IMR-90 (cell line): ENCODE results near the gene SORBS1. TPM values are rescaled to one million over a fixed set of nuclear protein-coding genes. Genes with fewer than 3 reads are reported as not detected.
A peak's percentile ranks its signal among the peaks of the same experiment; 100 is the strongest.

ENCODE experiments used
- ATAC-seq: fragments of 200-7000 bp; cut with Tn5 transposase; 2 replicates; pipeline ENCODE4 v1.9.1; 2020; ENCODE audit warnings: low read depth, mild to moderate bottlenecking, moderate library complexity
- BruUV-seq: library from RNA; stranded (reverse); fragments of 400-500 nt; replicated peaks from 2 replicates; lab custom pipeline; 2021; lab: Mats Ljungman, UMichigan
- CTCF ChIA-PET: fragments of 300-600 bp; formaldehyde crosslinking; extraction: SDS; loops from one replicate; lab custom pipeline; 2021; ENCODE audit warnings: antibody characterized with exemption; lab: Yijun Ruan, JAX
- POLR2A ChIA-PET: fragments of 300-600 bp; sonication (Branson Sonifier 250); formaldehyde crosslinking; loops from one replicate; lab custom pipeline; 2022; ENCODE audit warnings: antibody characterized with exemption; ENCODE audit not compliant: unreplicated experiment; lab: Charles Lee
- DNase-seq: peaks from one replicate; pipeline ENCODE4 v3.0.0; 2013
- H2AFZ ChIP-seq: replicated peaks from 2 replicates; pipeline ENCODE3; 2013; ENCODE audit warnings: low read length, mild to moderate bottlenecking; ENCODE audit not compliant: poor library complexity
- H2AK5ac ChIP-seq: 2 replicates; pipeline ENCODE4 v1.6.1; 2013; ENCODE audit warnings: low read depth, low read length, inconsistent platforms
- H2AK9ac ChIP-seq: replicated peaks from 2 replicates; pipeline ENCODE3; 2013; ENCODE audit warnings: mild to moderate bottlenecking, low read depth, low read length, moderate library complexity; ENCODE audit not compliant: poor library complexity
- H2BK120ac ChIP-seq: 2 replicates; pipeline ENCODE4 v1.6.1; 2013; ENCODE audit warnings: low read depth, low read length, inconsistent platforms
- H2BK15ac ChIP-seq: 3 replicates; pipeline ENCODE4 v1.6.1; 2013; ENCODE audit warnings: low read depth, low read length, inconsistent platforms
- H2BK20ac ChIP-seq: 2 replicates; pipeline ENCODE4 v1.6.1; 2013; ENCODE audit warnings: low read depth, mild to moderate bottlenecking, inconsistent platforms, low read length, moderate library complexity
- H2BK5ac ChIP-seq: 2 replicates; pipeline ENCODE4 v1.6.1; 2013; ENCODE audit warnings: mild to moderate bottlenecking, low read depth, low read length, inconsistent platforms; ENCODE audit not compliant: poor library complexity, severe bottlenecking
- H3K14ac ChIP-seq: replicated peaks from 2 replicates; pipeline ENCODE4 v1.6.1; 2013; ENCODE audit warnings: low read depth, low read length, inconsistent platforms
- H3K18ac ChIP-seq: 2 replicates; pipeline ENCODE4 v1.6.1; 2013; ENCODE audit warnings: low read depth, low read length, control low read depth
- H3K23ac ChIP-seq: 2 replicates; pipeline ENCODE4 v1.6.1; 2013; ENCODE audit warnings: low read depth, low read length, inconsistent platforms
- H3K27ac ChIP-seq: 2 replicates; pipeline ENCODE4 v1.5.1; 2013; ENCODE audit warnings: mild to moderate bottlenecking, control low read depth, low read length; ENCODE audit not compliant: insufficient read depth
- H3K27me3 ChIP-seq: 2 replicates; pipeline ENCODE4 v1.6.1; 2013; ENCODE audit warnings: low read length; ENCODE audit not compliant: control insufficient read depth, insufficient read depth
- H3K36me3 ChIP-seq: 2 replicates; pipeline ENCODE4 v1.6.1; 2013; ENCODE audit warnings: low read length, mixed read lengths; ENCODE audit not compliant: control insufficient read depth, insufficient read depth
- H3K4ac ChIP-seq: 2 replicates; pipeline ENCODE4 v1.6.1; 2013; ENCODE audit warnings: low read depth, low read length, inconsistent platforms
- H3K4me1 ChIP-seq: 2 replicates; pipeline ENCODE4 v1.6.1; 2013; ENCODE audit warnings: low read length, mixed read lengths; ENCODE audit not compliant: control insufficient read depth, insufficient read depth
- H3K4me2 ChIP-seq: 2 replicates; pipeline ENCODE4 v1.6.1; 2013; ENCODE audit warnings: low read depth, mild to moderate bottlenecking, control low read depth, low read length, moderate library complexity
- H3K4me3 ChIP-seq: 2 replicates; pipeline ENCODE4 v1.5.1; 2013; ENCODE audit warnings: low read depth, mild to moderate bottlenecking, control low read depth, low read length, moderate library complexity; ENCODE audit not compliant: insufficient read depth
- H3K56ac ChIP-seq: 2 replicates; pipeline ENCODE4 v1.6.1; 2013; ENCODE audit warnings: low read length, inconsistent platforms; ENCODE audit not compliant: insufficient read depth; ENCODE audit errors: extremely low read depth
- H3K79me1 ChIP-seq, 2 experiments: 2 replicates each; pipeline ENCODE4 v1.6.1; 2013; ENCODE audit warnings: low read length in 2 of 2, inconsistent platforms in 1 of 2, low read depth in 1 of 2
- H3K9ac ChIP-seq: 2 replicates; pipeline ENCODE4 v1.6.1; 2013; ENCODE audit warnings: low read depth, low read length, control low read depth
- H3K9me1 ChIP-seq: 2 replicates; pipeline ENCODE4 v1.6.1; 2013; ENCODE audit warnings: low read length, inconsistent platforms; ENCODE audit not compliant: insufficient read depth
- H3K9me3 ChIP-seq: 2 replicates; pipeline ENCODE4 v1.6.1; 2013; ENCODE audit warnings: low read length; ENCODE audit not compliant: control insufficient read depth, insufficient read depth
- H4K20me1 ChIP-seq: 2 replicates; pipeline ENCODE4 v1.6.1; 2013; ENCODE audit warnings: low read length, inconsistent platforms; ENCODE audit not compliant: insufficient read depth
- H4K5ac ChIP-seq: 2 replicates; pipeline ENCODE4 v1.6.1; 2013; ENCODE audit warnings: mild to moderate bottlenecking, low read depth, low read length, control low read depth
- H4K8ac ChIP-seq, 2 experiments: 2 replicates each; pipeline ENCODE4 v1.6.1; 2013; ENCODE audit warnings: low read depth in 2 of 2, low read length in 2 of 2, control low read depth in 1 of 2, inconsistent platforms in 1 of 2
- H4K91ac ChIP-seq: 2 replicates; pipeline ENCODE4 v1.6.1; 2013; ENCODE audit warnings: low read depth, low read length, inconsistent platforms; ENCODE audit not compliant: insufficient read depth
- BHLHE40 ChIP-seq: fragments of 150-350 bp; IDR thresholded peaks from 2 replicates; pipeline ENCODE4 v1.6.1; 2016; ENCODE audit warnings: mild to moderate bottlenecking, low read depth, low read length
- CEBPB ChIP-seq: IDR thresholded peaks from 2 replicates; pipeline ENCODE4 v1.6.1; 2012; ENCODE audit warnings: low read depth, low read length, improper control_type of control experiment
- CHD1 ChIP-seq: IDR thresholded peaks from 2 replicates; pipeline ENCODE4 v1.6.1; 2012; ENCODE audit warnings: low read depth, low read length, improper control_type of control experiment
- FOS ChIP-seq: fragments of 150-350 bp; IDR thresholded peaks from 2 replicates; pipeline ENCODE4 v1.6.1; 2016; ENCODE audit warnings: low read depth, low read length
- MAFK ChIP-seq: IDR thresholded peaks from 2 replicates; pipeline ENCODE4 v1.6.1; 2012; ENCODE audit warnings: low read depth, low read length, improper control_type of control experiment
- MAZ ChIP-seq: IDR thresholded peaks from 2 replicates; pipeline ENCODE4 v1.6.1; 2012; ENCODE audit warnings: low read depth, mild to moderate bottlenecking, low read length, improper control_type of control experiment, moderate library complexity, borderline replicate concordance
- MXI1 ChIP-seq: IDR thresholded peaks from 2 replicates; pipeline ENCODE4 v1.6.1; 2012; ENCODE audit warnings: low read depth, mild to moderate bottlenecking, low read length, moderate library complexity, borderline replicate concordance
- NFE2L2 ChIP-seq: fragments of 150-350 bp; IDR thresholded peaks from 2 replicates; pipeline ENCODE4 v1.6.1; 2016; ENCODE audit warnings: low read depth, mild to moderate bottlenecking, low read length
- POLR2A ChIP-seq: IDR thresholded peaks from 2 replicates; pipeline ENCODE4 v1.6.1; 2012; ENCODE audit warnings: mild to moderate bottlenecking, low read depth, low read length
- RAD21 ChIP-seq: IDR thresholded peaks from 2 replicates; pipeline ENCODE4 v1.6.1; 2012; ENCODE audit warnings: low read length, improper control_type of control experiment
- RCOR1 ChIP-seq: IDR thresholded peaks from 2 replicates; pipeline ENCODE4 v1.6.1; 2012; ENCODE audit warnings: mild to moderate bottlenecking, low read length, improper control_type of control experiment; ENCODE audit not compliant: insufficient replicate concordance
- RFX5 ChIP-seq: IDR thresholded peaks from 2 replicates; pipeline ENCODE4 v1.8.0; 2012; ENCODE audit warnings: low read depth, mild to moderate bottlenecking, low read length, moderate library complexity
- SMC3 ChIP-seq: fragments of 150-350 bp; IDR thresholded peaks from 2 replicates; pipeline ENCODE4 v1.6.1; 2016; ENCODE audit warnings: low read depth, mild to moderate bottlenecking, antibody characterized with exemption, low read length, moderate library complexity
- WGBS, 2 experiments: methylation state at CpG; one replicate each; pipeline versions ENCODE4 v1.1.5 to v1.1.7; 2013; ENCODE audit warnings: missing lambda C conversion rate in 2 of 2; ENCODE audit not compliant: insufficient read length in 1 of 2; ENCODE audit errors: extremely low coverage in 2 of 2; 5-methylcytosine and 5-hydroxymethylcytosine counted together
- dilution Hi-C: fragments of 300-500 bp; cut with HindIII; formaldehyde crosslinking; loops from one replicate; pipeline ENCODE4 v1.14.3; 2018; ENCODE audit warnings: low sequenced_read_pairs; ENCODE audit not compliant: unreplicated experiment
- in situ Hi-C: fragments of 300-500 bp; cut with MboI; formaldehyde crosslinking; loops from 3 replicates; pipeline ENCODE4 v1.14.3; 2019; ENCODE audit warnings: low sequenced_read_pairs, inconsistent platforms, mixed read lengths
- intact Hi-C: fragments of 100-400 bp; cut with micrococcal nuclease; formaldehyde crosslinking; loops from 2 replicates; pipeline ENCODE4 v1.10.0; 2022
- polyA plus RNA-seq, 3 experiments: library from polyadenylated mRNA; depleted of rRNA; stranded (reverse); fragments of >200 nt; gene quantifications; 2 replicates each; pipeline ENCODE4 v1.2.3, GENCODE V29; 2012; ENCODE audit warnings: low replicate concordance in 1 of 3
- total RNA-seq: library from RNA; depleted of rRNA; stranded (reverse); fragments of >200 nt; gene quantifications from 2 replicates; pipeline ENCODE4 v1.2.3, GENCODE V29; 2012
- TF ChIP-seq, protein P1 (sequence below): fragments of 150-350 bp; IDR thresholded peaks from 2 replicates; pipeline ENCODE4 v1.6.1; 2016; ENCODE audit warnings: low read depth, mild to moderate bottlenecking, low read length, moderate library complexity, borderline replicate concordance
- TF ChIP-seq, protein P2 (sequence below): fragments of 150-350 bp; IDR thresholded peaks from 2 replicates; pipeline ENCODE4 v1.6.1; 2017; ENCODE audit warnings: mild to moderate bottlenecking, antibody characterized with exemption, low read length, low read depth
- TF ChIP-seq, protein P3 (sequence below): conservative IDR thresholded peaks from 2 replicates; pipeline ENCODE4 v1.5.1; 2012; ENCODE audit warnings: mild to moderate bottlenecking, low read depth, low read length, improper control_type of control experiment

SORBS1 gene
- total and polyA plus RNA-seq, 2 of the 4 experiments (the other 2 are of a cell fraction): 0.18 to 0.32 TPM

DNA sequence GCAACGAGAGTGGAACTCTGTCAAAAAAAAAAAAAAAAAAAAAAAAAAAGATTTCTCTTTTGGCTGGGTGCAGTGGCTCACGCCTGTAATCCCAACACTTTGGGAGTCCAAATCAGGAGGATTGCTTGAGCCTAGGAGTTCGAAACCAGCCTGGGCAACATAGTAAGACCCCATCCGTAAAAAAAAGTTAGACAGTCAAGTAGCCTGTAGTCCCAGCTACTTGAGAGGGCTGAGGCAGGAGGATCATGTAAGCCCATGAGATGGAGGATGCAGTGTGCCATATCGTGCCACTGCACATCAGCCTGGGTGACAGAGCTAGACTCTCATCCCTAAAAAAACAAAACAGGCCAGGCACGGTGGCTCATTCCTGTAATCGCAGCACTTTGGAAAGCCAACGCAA is 295.6 kb downstream of the SORBS1 start:
- no peak overlapping the region for H3K4me3 ChIP-seq
- in situ Hi-C loops (no loop called here), dilution Hi-C loops (no loop called here), intact Hi-C loops (no loop called here)
- H3K36me3 ChIP-seq: peaks cover 55% of the 10 kb centered on the region
- no peak overlapping the region for H4K5ac ChIP-seq
- H2BK15ac ChIP-seq: no peak overlapping the region
- H4K20me1 ChIP-seq: peaks cover 3% of the 10 kb centered on the region; the same call in 1 of the 2 replicates
- no peak overlapping the region for H3K56ac ChIP-seq
- no peak overlapping the region for H2AK9ac ChIP-seq
- CTCF ChIA-PET: interaction anchor here (1.0 kb wide), 1 partner anchor 22 kb away, joined by 3 read pairs; no protein-coding TSS in a partner anchor
- H3K27ac ChIP-seq: no peak overlapping the region
- no peak overlapping the region for H2BK120ac ChIP-seq
- H3K23ac ChIP-seq: no peak overlapping the region
- DNase-seq (no peak), ATAC-seq (no peak)
- H3K4ac ChIP-seq: peak overlapping the region; percentile 20; the same call in 1 of the 2 replicates
- no peak overlapping the region for H3K14ac ChIP-seq
- no TSS peak for BruUV-seq
- POLR2A ChIA-PET: no interaction called here
- no peak overlapping the region for H3K18ac ChIP-seq
- no peak overlapping the region for H3K9ac ChIP-seq
- H3K4me2 ChIP-seq: no peak overlapping the region
- no peaks in the 10 kb centered on the region for H3K27me3 ChIP-seq
- WGBS, 2 experiments: 100% methylated on average over 1 of the region's 8 CpGs; no CpG with 5 or more reads in 1 of the 2 experiments
- peaks cover 26% of the 10 kb centered on the region for H3K4me1 ChIP-seq
- no peak overlapping the region for H2BK5ac ChIP-seq
- no peak overlapping the region for H4K8ac ChIP-seq
- no peak for TF ChIP-seq NFE2L2
- no peak for TF ChIP-seq POLR2A
- TF ChIP-seq MAFK: no peak
- TF ChIP-seq, protein P1, sequence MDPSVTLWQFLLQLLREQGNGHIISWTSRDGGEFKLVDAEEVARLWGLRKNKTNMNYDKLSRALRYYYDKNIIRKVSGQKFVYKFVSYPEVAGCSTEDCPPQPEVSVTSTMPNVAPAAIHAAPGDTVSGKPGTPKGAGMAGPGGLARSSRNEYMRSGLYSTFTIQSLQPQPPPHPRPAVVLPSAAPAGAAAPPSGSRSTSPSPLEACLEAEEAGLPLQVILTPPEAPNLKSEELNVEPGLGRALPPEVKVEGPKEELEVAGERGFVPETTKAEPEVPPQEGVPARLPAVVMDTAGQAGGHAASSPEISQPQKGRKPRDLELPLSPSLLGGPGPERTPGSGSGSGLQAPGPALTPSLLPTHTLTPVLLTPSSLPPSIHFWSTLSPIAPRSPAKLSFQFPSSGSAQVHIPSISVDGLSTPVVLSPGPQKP: no peak
- TF ChIP-seq RFX5: no peak
- TF ChIP-seq FOS: no peak
- no peak for TF ChIP-seq CEBPB
- TF ChIP-seq RAD21: no peak
- no peak for TF ChIP-seq MAZ
- TF ChIP-seq, protein P2, sequence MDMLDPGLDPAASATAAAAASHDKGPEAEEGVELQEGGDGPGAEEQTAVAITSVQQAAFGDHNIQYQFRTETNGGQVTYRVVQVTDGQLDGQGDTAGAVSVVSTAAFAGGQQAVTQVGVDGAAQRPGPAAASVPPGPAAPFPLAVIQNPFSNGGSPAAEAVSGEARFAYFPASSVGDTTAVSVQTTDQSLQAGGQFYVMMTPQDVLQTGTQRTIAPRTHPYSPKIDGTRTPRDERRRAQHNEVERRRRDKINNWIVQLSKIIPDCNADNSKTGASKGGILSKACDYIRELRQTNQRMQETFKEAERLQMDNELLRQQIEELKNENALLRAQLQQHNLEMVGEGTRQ: no peak
- TF ChIP-seq BHLHE40: no peak
- no peak for TF ChIP-seq SMC3
- no peak for TF ChIP-seq MXI1
- TF ChIP-seq, protein P3, sequence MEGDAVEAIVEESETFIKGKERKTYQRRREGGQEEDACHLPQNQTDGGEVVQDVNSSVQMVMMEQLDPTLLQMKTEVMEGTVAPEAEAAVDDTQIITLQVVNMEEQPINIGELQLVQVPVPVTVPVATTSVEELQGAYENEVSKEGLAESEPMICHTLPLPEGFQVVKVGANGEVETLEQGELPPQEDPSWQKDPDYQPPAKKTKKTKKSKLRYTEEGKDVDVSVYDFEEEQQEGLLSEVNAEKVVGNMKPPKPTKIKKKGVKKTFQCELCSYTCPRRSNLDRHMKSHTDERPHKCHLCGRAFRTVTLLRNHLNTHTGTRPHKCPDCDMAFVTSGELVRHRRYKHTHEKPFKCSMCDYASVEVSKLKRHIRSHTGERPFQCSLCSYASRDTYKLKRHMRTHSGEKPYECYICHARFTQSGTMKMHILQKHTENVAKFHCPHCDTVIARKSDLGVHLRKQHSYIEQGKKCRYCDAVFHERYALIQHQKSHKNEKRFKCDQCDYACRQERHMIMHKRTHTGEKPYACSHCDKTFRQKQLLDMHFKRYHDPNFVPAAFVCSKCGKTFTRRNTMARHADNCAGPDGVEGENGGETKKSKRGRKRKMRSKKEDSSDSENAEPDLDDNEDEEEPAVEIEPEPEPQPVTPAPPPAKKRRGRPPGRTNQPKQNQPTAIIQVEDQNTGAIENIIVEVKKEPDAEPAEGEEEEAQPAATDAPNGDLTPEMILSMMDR: no peak
- TF ChIP-seq CHD1: no peak
- no peak for TF ChIP-seq RCOR1
- 0 out of 2 replicates have a peak overlapping the region, but pooled peaks have one; percentile 14 for H2AK5ac ChIP-seq
- H3K9me3 ChIP-seq: no peaks in the 10 kb centered on the region
- H2BK20ac ChIP-seq: no peak overlapping the region
- no peak overlapping the region for H4K91ac ChIP-seq
- peaks cover 23% of the 10 kb centered on the region for H3K9me1 ChIP-seq
- H2AFZ ChIP-seq: no peak overlapping the region
- H3K79me1 ChIP-seq: peaks cover 25 to 76% of the 10 kb centered on the region in 2 experiments
